WTC11 (cell line): ENCODE measurements around the gene HBB. TPM values are rescaled to one million over a fixed set of nuclear protein-coding genes. Genes with fewer than 3 reads are reported as not detected.

Experiments used
- ATAC-seq: fragments of 200-7000 bp; cut with Tn5 transposase; 2 replicates; pipeline ENCODE4 v1.10.0; 2021; ENCODE audit warnings: mild to moderate bottlenecking, moderate library complexity
- CTCF ChIA-PET: fragments of 300-600 bp; sonication (Branson Sonifier 250); formaldehyde crosslinking; loops from one replicate; lab custom pipeline; 2021; ENCODE audit warnings: antibody characterized with exemption; lab: Charles Lee
- POLR2A ChIA-PET: fragments of 350-600 bp; sonication (Branson Sonifier 250); formaldehyde crosslinking; loops from one replicate; lab custom pipeline; 2021; ENCODE audit warnings: antibody characterized with exemption; lab: Charles Lee
- DNase-seq: peaks from one replicate; pipeline ENCODE4 v3.0.0; 2021; ENCODE audit warnings: low spot score
- H3K27ac Mint-ChIP-seq: 2 replicates; pipeline ENCODE4 v1.8.0; 2021; ENCODE audit warnings: mixed read lengths
- H3K27me3 Mint-ChIP-seq: 2 replicates; pipeline ENCODE4 v1.8.0; 2021; ENCODE audit warnings: low read depth, mild to moderate bottlenecking, moderate library complexity, mixed read lengths
- H3K36me3 Mint-ChIP-seq: 2 replicates; pipeline ENCODE4 v1.8.0; 2021; ENCODE audit warnings: mixed read lengths
- H3K4me1 Mint-ChIP-seq: 2 replicates; pipeline ENCODE4 v1.8.0; 2022; ENCODE audit warnings: mixed read lengths
- H3K4me3 Mint-ChIP-seq: 2 replicates; pipeline ENCODE4 v1.8.0; 2021; ENCODE audit warnings: mild to moderate bottlenecking, moderate library complexity, mixed read lengths
- H3K9me3 Mint-ChIP-seq: 2 replicates; pipeline ENCODE4 v1.8.0; 2021; ENCODE audit warnings: mixed read lengths
- ATF1 ChIP-seq: sonication (generic); formaldehyde crosslinking; IDR thresholded peaks from 2 replicates; pipeline ENCODE4 v1.8.1; 2023; ENCODE audit warnings: mild to moderate bottlenecking, moderate library complexity, missing genetic modification reagents
- ATF2 ChIP-seq: sonication (generic); formaldehyde crosslinking; IDR thresholded peaks from 2 replicates; pipeline ENCODE4 v1.8.1; 2022; ENCODE audit warnings: low read depth, missing genetic modification reagents, borderline replicate concordance
- ATF6 ChIP-seq: sonication (generic); formaldehyde crosslinking; IDR thresholded peaks from 2 replicates; pipeline ENCODE4 v1.8.1; 2023; ENCODE audit warnings: mild to moderate bottlenecking, missing genetic modification reagents
- CTCF ChIP-seq: fragments of 200-600 bp; IDR thresholded peaks from 2 replicates; pipeline ENCODE4 v1.8.0; 2022; ENCODE audit warnings: antibody characterized with exemption
- EMX1 ChIP-seq: fragments of 250-450 bp; sonication (Bioruptor Pico); IDR thresholded peaks from 2 replicates; pipeline ENCODE4 v1.8.0; 2021; ENCODE audit warnings: mild to moderate bottlenecking
- FOXK1 ChIP-seq: sonication (generic); formaldehyde crosslinking; IDR thresholded peaks from 2 replicates; pipeline ENCODE4 v1.8.0; 2022; ENCODE audit warnings: mild to moderate bottlenecking, moderate library complexity, missing genetic modification reagents
- GTF2I ChIP-seq: fragments of 250-450 bp; sonication (Bioruptor Pico); conservative IDR thresholded peaks from 2 replicates; pipeline ENCODE4 v1.4.0; 2021; ENCODE audit warnings: mild to moderate bottlenecking
- JUN ChIP-seq: sonication (generic); formaldehyde crosslinking; IDR thresholded peaks from 2 replicates; pipeline ENCODE4 v1.8.0; 2023; ENCODE audit warnings: mild to moderate bottlenecking, missing genetic modification reagents
- MAX ChIP-seq: sonication (generic); formaldehyde crosslinking; IDR thresholded peaks from 2 replicates; pipeline ENCODE4 v1.8.0; 2022; ENCODE audit warnings: mild to moderate bottlenecking, missing genetic modification reagents
- MYBL2 ChIP-seq: sonication (generic); formaldehyde crosslinking; IDR thresholded peaks from 2 replicates; pipeline ENCODE4 v1.8.1; 2023; ENCODE audit warnings: mild to moderate bottlenecking, moderate library complexity, missing genetic modification reagents
- NFYB ChIP-seq: sonication (generic); formaldehyde crosslinking; conservative IDR thresholded peaks from 2 replicates; pipeline ENCODE4 v1.8.0; 2022; ENCODE audit warnings: low read depth, missing genetic modification reagents
- SMAD4 ChIP-seq: sonication (generic); formaldehyde crosslinking; IDR thresholded peaks from 2 replicates; pipeline ENCODE4 v1.8.0; 2022; ENCODE audit warnings: mild to moderate bottlenecking, missing genetic modification reagents
- TCF7 ChIP-seq: sonication (generic); formaldehyde crosslinking; IDR thresholded peaks from 2 replicates; pipeline ENCODE4 v1.8.0; 2022; ENCODE audit warnings: mild to moderate bottlenecking, low read depth, missing genetic modification reagents, moderate library complexity
- TEAD1 ChIP-seq: sonication (generic); formaldehyde crosslinking; IDR thresholded peaks from 2 replicates; pipeline ENCODE4 v1.8.0; 2022; ENCODE audit warnings: mild to moderate bottlenecking, missing genetic modification reagents
- USF1 ChIP-seq: sonication (generic); formaldehyde crosslinking; IDR thresholded peaks from 2 replicates; pipeline ENCODE4 v1.8.0; 2022; ENCODE audit warnings: mild to moderate bottlenecking, missing genetic modification reagents
- ZMAT4 ChIP-seq: fragments of 250-450 bp; sonication (Bioruptor Pico); IDR thresholded peaks from 2 replicates; pipeline ENCODE4 v1.9.0; 2021; ENCODE audit warnings: mild to moderate bottlenecking
- ZNF219 ChIP-seq: sonication (generic); formaldehyde crosslinking; IDR thresholded peaks from 2 replicates; pipeline ENCODE4 v1.8.0; 2023; ENCODE audit warnings: missing genetic modification reagents, mild to moderate bottlenecking, borderline replicate concordance
- ZNF671 ChIP-seq: fragments of 250-450 bp; sonication (Bioruptor Pico); IDR thresholded peaks from 2 replicates; pipeline ENCODE4 v1.8.0; 2021; ENCODE audit warnings: mild to moderate bottlenecking
- total RNA-seq: library from RNA; stranded (reverse); gene quantifications from 3 replicates; pipeline ENCODE4 v1.2.3, GENCODE V29; 2021
- TF ChIP-seq, protein P1 (sequence below): fragments of 250-450 bp; sonication (Bioruptor Pico); IDR thresholded peaks from 2 replicates; pipeline ENCODE4 v1.9.0; 2021; ENCODE audit warnings: moderate library complexity, mild to moderate bottlenecking, inconsistent platforms, borderline replicate concordance
- TF ChIP-seq, protein P2 (sequence below): sonication (generic); formaldehyde crosslinking; conservative IDR thresholded peaks from 2 replicates; pipeline ENCODE4 v1.8.1; 2022; ENCODE audit warnings: mild to moderate bottlenecking, missing genetic modification reagents
- TF ChIP-seq, protein P3 (sequence below): sonication (generic); formaldehyde crosslinking; IDR thresholded peaks from 2 replicates; pipeline ENCODE4 v1.8.0; 2022; ENCODE audit warnings: mild to moderate bottlenecking, missing genetic modification reagents
- TF ChIP-seq, protein P4 (sequence below): sonication (generic); formaldehyde crosslinking; IDR thresholded peaks from 2 replicates; pipeline ENCODE4 v1.8.1; 2022; ENCODE audit warnings: missing genetic modification reagents, borderline replicate concordance
- TF ChIP-seq, protein P5 (sequence below): sonication (generic); formaldehyde crosslinking; IDR thresholded peaks from 2 replicates; pipeline ENCODE4 v1.8.1; 2023; ENCODE audit warnings: mild to moderate bottlenecking, missing genetic modification reagents

HBB gene
- total RNA-seq, 1 experiment from 2014 or later = not detected

- TF ChIP-seq USF1 (no peak), ATF2 (CRISPR knock-in tag) (no peak), ZMAT4 (CRISPR knock-in tag) (no peak), FOXK1 (CRISPR knock-in tag) (no peak), JUN (CRISPR knock-in tag) (no peak), NFYB (CRISPR knock-in tag) (no peak), ATF1 (CRISPR knock-in tag) (no peak), MYBL2 (CRISPR knock-in tag) (no peak), GTF2I (CRISPR knock-in tag) (no peak)
- TF ChIP-seq, protein P1, sequence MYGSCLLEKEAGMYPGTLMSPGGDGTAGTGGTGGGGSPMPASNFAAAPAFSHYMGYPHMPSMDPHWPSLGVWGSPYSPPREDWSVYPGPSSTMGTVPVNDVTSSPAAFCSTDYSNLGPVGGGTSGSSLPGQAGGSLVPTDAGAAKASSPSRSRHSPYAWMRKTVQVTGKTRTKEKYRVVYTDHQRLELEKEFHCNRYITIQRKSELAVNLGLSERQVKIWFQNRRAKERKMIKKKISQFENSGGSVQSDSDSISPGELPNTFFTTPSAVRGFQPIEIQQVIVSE (CRISPR knock-in tag) = no peak
- TF ChIP-seq, protein P2, sequence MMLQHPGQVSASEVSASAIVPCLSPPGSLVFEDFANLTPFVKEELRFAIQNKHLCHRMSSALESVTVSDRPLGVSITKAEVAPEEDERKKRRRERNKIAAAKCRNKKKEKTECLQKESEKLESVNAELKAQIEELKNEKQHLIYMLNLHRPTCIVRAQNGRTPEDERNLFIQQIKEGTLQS (CRISPR knock-in tag) = no peak
Observed at GRCh38 chr11:5198285-5198684, 28.6 kb downstream of the HBB start (continued).

DNA sequence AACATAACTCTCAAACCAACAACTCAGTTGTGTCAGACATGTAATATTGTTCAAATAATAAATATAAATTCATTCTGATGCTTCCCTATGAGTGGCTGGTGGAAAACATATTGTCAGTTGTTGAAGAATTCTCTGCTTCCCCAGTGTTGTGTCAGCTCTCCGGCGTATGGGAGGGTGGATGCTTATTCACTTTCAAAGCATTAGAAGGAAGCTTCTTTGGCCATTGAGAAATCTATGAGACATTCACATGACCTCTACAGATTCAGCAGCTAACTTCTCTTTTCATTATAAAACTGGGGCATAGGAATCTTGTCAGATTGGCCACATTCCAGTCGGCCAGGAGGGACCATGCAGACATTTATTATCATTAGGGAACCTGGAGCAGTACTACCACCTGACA lies 29.3 kb downstream of the HBB start:
- DNase-seq = no peak
- H3K27me3 Mint-ChIP-seq = no peaks in the 10 kb centered on the region
- no peak for ATAC-seq
- no peak overlapping the region for H3K27ac Mint-ChIP-seq
- peaks cover 23% of the 10 kb centered on the region for H3K4me1 Mint-ChIP-seq
- no peaks in the 10 kb centered on the region for H3K36me3 Mint-ChIP-seq
- TF ChIP-seq ZNF671 (CRISPR knock-in tag) = no peak
- TF ChIP-seq, protein P3, sequence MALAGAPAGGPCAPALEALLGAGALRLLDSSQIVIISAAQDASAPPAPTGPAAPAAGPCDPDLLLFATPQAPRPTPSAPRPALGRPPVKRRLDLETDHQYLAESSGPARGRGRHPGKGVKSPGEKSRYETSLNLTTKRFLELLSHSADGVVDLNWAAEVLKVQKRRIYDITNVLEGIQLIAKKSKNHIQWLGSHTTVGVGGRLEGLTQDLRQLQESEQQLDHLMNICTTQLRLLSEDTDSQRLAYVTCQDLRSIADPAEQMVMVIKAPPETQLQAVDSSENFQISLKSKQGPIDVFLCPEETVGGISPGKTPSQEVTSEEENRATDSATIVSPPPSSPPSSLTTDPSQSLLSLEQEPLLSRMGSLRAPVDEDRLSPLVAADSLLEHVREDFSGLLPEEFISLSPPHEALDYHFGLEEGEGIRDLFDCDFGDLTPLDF (CRISPR knock-in tag) = no peak
- no peak overlapping the region for H3K4me3 Mint-ChIP-seq
- CTCF ChIA-PET = no interaction called here
- POLR2A ChIA-PET = no interaction called here
- peaks cover 15% of the 10 kb centered on the region for H3K9me3 Mint-ChIP-seq

- CTCF ChIA-PET = no interaction called here
- POLR2A ChIA-PET = no interaction called here
- TF ChIP-seq, protein P4, sequence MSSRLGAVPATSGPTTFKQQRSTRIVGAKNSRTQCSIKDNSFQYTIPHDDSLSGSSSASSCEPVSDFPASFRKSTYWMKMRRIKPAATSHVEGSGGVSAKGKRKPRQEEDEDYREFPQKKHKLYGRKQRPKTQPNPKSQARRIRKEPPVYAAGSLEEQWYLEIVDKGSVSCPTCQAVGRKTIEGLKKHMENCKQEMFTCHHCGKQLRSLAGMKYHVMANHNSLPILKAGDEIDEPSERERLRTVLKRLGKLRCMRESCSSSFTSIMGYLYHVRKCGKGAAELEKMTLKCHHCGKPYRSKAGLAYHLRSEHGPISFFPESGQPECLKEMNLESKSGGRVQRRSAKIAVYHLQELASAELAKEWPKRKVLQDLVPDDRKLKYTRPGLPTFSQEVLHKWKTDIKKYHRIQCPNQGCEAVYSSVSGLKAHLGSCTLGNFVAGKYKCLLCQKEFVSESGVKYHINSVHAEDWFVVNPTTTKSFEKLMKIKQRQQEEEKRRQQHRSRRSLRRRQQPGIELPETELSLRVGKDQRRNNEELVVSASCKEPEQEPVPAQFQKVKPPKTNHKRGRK (CRISPR knock-in tag) = no peak
- TF ChIP-seq MAX (no peak), ATF6 (CRISPR knock-in tag) (no peak), TCF7 (CRISPR knock-in tag) (no peak), SMAD4 (CRISPR knock-in tag) (no peak), EMX1 (CRISPR knock-in tag) (no peak), ZNF219 (CRISPR knock-in tag) (no peak), TEAD1 (CRISPR knock-in tag) (no peak), CTCF (no peak)
- TF ChIP-seq, protein P5, sequence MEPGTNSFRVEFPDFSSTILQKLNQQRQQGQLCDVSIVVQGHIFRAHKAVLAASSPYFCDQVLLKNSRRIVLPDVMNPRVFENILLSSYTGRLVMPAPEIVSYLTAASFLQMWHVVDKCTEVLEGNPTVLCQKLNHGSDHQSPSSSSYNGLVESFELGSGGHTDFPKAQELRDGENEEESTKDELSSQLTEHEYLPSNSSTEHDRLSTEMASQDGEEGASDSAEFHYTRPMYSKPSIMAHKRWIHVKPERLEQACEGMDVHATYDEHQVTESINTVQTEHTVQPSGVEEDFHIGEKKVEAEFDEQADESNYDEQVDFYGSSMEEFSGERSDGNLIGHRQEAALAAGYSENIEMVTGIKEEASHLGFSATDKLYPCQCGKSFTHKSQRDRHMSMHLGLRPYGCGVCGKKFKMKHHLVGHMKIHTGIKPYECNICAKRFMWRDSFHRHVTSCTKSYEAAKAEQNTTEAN (CRISPR knock-in tag) = no peak
Observed at GRCh38 chr11:5196731-5197130, 30.1 kb downstream of the HBB start.

More at GRCh38 chr11:5196731-5197130, 30.1 kb downstream of the HBB start:
- Mint-ChIP-seq H3K4me1 (peaks cover 21% of the 10 kb centered on the region), H3K9me3 (peaks cover 20% of the 10 kb centered on the region), H3K27me3 (no peaks in the 10 kb centered on the region), H3K36me3 (no peaks in the 10 kb centered on the region), H3K27ac (peak overlapping the region; percentile 38; the same call in 1 of the 2 replicates), H3K4me3 (no peak overlapping the region)
- DNase-seq = no peak
- peak; percentile 39 for ATAC-seq
